Inferior parietal cortex (tissue), 1 donor: ENCODE results near the gene TOR4A.
"Not testable (repeated sequence)": the region's sequence is repeated elsewhere in the genome, so short reads cannot be mapped to it uniquely, and the experiment has no call there.

Source experiments
- DNase-seq: peaks from one replicate; pipeline ENCODE4 v3.0.0-alpha.2; 2016; ENCODE audit errors: extremely low spot score

TOR4A gene

DNA sequence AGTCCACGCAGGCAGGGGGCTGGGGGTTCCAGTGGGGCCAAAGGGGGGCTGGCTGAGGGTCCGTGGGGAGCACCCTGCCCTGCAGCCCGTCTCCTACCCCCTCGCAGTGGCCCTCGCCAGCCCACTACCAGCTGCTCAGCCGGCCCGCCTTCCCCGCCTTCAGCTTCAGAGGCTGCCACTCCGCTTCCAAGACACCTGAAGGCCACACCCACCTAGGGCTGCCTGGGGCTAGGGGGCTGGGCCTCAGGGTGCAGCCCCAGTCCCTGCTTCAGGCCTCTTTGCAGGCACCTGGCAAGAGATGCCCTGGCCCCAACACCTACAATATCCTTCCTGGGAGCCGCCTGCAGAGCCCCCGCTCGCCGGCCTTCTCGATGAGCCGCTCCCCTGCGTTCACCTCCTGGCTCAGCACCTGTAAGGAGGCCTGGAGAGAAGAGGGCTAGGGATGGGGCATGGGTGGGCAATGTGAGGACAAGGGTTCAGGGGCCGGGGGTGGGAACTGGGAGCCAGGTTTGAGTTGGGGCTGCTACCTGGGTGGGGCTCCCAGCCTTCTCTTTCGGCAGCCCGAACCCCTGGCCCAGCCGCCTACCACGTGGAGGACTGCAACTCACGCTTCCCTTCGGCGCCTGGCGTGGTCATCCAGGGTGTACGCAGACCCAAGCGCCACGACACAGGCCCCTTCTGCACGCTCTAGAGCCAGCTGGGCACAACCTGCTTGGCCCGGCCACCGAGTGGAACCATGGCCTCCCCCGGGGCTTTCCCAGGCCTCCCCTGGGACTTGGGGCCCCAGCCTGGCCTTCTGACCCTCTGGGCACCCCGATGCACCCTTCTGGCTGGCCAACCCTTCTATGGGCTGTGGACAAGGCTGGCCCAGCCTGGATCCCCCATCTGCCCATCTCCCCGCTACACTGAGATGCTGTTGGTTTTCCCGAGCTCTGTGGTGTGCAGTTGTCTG, 24.7 kb upstream of the TOR4A start:
- DNase-seq: no peak

DNA sequence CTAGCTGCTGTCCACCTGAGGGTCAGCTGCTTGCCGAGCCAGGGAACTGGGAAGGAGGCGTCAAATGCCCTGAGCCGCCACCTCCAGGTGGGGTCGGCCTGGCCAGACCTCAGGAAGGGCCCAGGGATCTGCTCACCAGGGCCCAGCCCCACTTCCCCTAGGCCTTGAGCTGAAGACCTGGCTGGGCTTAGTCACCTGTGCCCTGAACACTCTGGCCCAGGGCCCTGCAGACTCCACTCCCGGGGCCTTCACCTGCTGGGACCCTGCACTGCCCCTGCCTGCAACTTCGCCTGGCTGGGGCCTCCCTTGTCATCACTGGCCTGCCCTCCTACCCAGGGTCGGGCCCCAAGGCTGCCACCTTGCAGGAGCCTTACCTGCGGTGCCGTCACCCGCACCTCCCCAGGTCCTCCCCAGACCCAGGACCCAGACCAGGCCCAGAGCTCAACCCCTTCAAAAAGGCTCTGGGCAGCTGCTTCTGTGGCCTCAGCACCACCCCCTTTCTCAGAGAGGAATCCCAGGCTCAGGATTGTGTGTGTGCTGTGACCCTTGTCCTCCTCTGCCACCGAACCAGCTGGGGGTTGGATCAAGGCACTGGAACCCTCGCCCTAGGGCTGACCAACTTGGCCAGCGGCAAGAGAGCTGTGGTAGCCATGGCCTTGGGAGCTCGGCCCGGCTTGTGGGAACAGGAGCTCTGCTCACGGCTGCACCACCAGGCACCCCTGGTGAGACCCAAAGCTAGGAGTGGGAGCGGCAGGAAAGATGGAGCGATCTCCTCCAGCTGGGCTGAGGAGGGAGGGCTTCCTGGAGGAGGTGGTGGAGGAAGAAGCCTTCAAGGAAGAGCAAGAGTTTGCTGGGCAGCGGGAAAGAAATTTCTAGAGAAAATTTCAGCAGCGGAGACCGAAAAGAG, 23.6 kb upstream of the TOR4A start:
- no peak for DNase-seq

DNA sequence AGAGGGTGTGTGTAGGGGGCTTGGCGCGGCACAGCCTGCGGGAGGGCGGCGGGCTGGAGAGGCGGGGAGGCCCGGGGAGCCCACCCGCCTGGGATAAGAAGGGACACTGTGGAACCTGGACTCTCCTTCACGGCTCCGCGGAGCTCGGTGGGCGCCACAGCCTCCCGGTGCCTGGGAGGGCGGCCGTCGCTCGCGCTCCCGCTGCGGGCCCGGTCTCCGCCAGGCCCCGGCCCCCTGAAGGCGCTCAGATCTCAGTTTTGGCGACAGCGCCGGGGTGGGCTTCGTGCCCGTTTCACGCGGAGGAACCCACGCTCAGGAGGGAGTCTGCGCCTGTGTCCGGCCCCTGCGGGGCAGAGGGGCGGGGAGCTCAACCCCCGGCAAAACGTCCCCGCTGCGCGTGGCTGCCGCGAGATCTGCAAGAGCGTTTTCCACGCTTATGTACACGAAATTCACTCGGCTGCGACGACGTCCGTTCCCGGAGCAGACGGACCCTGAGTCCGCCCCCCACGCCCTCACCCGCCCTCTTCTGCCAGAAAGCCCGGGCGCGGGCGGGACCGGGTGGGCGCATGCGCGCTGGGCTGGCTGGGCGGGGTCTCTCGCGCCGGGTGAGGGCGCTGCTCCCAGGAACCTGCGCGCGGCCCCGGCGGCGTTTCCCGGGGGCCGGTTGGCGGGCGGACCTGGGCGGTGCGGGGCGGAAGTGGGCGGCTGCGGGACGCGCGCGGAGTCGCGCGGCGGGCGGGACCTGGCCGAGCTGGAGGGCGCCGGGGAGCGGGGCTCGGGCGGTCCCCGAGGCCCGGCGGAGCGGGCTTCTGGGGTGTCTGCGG, 22.7 kb upstream of the TOR4A start, which contains the start of gene NELFB:
Gene NELFB (plus strand): TSS at position 704 of the 824 bp plus-strand sequence.
- peak; percentile 89 for DNase-seq

DNA sequence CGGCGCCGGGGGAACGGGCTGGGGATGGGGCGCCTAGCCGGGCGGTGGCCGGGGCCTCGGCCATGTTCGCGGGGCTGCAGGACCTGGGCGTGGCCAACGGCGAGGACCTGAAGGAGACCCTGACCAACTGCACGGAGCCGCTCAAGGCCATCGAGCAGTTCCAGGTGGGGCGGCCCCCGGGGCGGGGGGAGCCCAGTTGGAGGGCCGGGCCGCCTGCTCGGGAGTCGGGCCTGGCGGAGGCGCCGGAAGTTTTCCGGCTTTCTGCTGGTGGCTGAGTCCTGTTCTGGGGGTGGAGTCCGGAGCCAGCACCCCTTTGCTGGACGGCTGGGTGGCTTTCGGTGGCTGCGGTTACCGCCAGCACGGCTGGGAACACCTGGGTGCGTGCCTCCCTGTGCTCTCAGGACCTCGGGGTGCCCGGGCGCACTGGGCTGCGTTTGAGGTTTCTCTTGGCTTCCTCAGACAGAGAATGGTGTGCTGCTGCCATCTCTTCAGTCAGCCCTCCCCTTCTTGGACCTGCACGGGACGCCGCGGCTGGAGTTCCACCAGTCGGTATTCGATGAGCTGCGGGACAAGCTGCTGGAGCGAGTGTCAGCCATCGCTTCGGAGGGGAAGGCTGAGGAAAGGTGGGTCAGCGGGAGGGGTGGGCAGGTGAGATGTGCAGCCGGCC, 21.9 kb upstream of the TOR4A start:
- DNase-seq: no peak

DNA sequence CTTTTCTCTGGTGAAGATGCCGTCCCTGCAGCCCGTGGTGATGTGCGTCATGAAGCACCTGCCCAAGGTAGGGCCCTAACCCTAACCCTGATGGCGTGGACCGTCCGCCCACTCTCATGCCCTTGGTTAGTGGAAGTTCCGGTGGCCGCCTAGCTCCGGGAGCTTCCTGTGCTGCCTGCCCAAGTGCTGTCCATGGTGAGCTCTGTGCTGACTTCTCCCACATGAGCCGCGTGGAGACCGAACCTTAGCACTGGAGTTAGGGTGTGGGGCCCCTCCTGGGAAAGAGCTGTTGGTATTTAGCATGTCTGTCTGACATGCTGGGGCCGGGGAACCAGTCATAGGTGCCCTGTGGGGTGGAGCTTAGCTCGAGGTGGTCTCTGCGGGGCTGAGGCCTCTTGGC, 21.2 kb upstream of the TOR4A start:
- DNase-seq: no peak

DNA sequence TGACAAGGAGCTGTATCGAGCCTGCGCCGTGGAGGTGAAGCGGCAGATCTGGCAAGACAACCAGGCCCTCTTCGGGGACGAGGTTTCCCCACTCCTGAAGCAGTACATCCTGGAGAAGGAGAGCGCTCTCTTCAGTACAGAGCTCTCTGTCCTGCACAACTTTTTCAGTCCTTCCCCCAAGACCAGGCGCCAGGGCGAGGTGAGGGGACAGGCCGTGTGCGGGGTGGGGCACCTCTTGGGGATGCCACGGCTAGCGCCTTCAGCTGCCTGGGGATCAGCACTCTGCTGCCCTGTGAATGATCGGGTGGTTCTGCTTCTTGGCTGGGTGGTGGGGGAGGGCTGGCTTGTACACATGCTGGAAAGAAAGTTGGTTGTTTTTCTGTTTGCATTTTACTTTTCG, 20.7 kb upstream of the TOR4A start:
- DNase-seq: no peak

DNA sequence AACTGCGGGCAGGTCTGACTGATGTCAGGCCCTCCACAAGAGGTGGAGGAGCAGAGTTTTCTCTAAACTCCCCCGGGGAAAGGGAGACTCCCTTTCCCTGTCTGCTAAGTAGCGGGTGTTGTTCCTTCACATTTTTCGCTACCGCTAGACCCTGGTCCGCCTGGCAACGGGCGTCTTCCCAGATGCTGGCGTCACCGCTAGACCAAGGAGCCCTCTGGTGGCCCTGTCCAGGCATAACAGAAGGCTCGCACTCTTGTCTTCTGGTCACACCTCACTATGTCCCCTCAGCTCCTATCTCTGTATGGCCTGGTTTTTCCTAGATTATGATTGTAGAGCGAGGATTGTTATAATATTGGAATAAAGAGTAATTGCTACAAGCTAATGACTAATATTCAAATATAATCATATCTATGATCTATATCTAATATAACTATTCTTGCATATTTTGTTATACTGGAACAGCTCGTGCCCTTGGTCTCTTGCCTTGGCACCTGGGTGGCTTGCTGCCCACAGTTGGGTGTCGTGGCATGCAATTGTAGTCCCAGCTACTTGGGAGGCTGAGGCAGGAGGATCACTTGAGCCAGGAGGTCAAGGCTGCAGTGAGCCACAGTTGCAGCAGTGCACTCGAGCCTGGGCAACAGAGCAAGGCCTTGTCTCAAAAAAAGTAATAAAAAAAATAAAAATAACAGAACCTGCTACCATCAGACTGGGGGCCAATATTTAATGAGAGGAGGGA, 15.2 kb upstream of the TOR4A start:
- not testable (repeated sequence) for DNase-seq

DNA sequence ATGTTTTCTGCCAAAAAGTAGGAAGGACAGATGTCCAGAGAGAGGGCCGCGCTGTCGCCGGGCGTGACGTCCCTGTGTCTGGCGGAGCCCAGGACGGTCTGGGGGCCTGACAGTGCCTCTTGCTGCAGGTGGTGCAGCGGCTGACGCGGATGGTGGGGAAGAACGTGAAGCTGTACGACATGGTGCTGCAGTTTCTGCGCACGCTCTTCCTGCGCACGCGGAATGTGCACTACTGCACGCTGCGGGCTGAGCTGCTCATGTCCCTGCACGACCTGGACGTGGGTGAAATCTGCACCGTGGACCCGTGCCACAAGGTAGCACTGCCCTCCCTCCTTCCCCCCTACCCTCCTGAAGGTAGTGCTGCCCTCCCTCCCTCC, 14.6 kb upstream of the TOR4A start:
- no peak for DNase-seq

DNA sequence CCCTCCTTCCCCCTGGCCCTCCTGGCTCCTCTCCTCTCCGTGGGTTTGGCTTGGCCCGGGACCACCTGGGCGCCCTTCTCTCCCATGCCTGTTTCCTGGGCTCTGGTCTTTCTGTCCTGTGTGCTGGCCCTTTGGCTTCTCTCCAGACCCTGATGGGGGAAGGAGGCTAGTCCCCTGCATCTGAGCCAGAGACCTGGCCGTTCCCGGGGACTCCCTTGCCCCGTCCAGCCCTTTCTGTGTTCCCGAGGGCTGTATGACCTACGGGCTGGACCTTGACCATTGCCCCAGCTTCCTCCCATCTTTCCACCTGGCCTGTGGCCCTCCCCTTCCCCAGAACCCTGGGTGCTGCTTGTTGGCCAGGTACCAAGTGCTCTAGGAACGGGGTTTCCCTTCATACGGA, 14.0 kb upstream of the TOR4A start:
- no peak for DNase-seq

DNA sequence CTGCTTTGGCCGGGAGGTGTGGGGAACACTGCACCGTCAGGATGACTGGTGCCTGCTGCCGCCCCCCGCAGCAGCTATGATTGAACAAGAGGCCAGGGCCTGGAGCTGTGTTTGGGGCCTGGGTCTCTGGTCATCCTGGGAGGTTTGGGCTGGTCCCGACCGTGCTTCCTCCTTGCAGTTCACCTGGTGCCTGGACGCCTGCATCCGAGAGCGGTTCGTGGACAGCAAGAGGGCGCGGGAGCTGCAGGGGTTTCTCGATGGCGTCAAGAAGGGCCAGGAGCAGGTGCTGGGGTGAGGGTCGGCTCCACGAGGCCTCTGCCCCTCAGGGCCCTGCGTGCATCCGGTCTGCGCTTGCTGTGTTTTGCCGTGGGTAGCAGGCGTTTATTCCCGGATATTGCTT, 13.5 kb upstream of the TOR4A start:
- no peak for DNase-seq

DNA sequence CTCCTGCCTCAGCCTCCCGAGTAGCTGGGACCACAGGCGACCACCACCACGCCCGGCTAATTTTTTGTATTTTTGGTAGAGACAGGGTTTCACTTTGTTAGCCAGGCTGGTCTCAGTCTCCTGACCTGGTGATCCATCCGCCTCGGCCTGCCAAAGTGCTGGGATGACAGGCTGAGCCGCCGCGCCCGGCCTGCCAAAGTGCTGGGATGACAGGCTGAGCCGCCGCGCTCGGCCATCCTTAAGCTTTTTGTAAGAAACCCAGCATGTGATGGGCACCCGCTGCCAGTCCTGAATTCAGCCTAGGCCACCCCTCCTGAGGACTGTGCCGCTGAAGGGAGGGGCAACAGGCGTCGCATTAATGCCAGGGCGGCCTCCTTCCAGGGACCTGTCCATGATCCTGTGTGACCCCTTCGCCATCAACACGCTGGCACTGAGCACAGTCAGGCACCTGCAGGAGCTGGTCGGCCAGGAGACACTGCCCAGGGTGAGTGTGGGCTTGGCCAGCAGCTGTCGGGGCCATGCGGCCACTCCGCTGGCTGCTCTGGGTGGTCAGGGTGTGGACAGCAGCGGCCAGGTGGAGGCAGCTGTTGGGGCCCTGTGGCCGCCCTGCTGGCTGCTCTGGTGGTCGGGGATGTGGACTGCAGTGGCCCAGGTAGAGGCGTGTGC, 11.9 kb upstream of the TOR4A start:
- no peak for DNase-seq

DNA sequence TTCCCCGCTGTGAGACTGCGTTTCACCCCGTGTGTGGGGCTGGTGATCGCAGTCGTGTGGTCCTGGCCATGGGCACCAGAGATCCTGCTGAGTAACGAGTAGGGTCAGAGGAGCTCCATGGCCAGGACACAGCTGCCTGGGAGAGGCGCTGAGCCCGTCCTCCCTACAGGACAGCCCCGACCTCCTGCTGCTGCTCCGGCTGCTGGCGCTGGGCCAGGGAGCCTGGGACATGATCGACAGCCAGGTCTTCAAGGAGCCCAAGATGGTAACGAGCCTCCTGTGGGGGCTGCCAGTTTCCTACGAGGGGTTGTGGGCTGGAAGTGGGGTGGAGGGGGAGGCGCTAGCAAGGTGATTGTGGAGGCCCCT, 11.4 kb upstream of the TOR4A start:
- no peak for DNase-seq

DNA sequence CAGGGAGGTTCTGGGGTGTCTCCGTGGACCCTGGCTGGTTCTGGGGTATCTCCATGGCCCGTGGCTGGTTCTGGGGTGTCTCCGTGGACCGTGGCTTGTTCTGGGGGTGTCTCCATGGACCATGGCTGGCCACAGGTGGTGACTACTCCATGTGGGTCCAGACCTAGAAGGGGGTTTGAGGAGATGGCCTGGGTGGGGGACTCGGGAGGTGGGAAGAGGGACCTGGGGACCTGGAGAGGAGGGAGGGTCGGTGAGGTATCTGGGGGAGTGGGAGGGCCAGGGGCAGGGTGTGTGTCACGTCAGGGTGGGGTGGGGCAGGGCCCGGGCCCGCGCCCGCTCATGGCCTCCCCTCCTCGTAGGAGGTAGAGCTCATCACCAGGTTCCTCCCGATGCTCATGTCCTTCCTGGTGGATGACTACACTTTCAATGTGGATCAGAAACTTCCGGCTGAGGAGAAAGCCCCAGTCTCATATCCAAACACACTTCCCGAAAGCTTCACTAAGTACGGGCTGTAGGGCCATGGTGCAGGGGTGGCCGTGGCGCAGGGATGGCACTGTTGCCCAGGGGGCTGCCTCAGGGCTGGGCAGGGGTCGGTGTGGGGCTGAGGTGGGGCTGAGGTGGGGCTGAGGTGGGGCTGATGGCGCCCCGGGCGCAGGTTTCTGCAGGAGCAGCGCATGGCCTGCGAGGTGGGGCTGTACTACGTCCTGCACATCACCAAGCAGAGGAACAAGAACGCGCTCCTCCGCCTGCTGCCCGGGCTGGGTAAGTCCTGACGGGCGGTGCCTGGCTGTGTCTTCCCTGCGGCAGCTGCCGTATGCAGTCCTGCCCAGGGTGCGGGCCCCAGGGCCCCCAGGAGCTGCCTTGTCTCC, 10.7 kb upstream of the TOR4A start:
- DNase-seq: no peak

DNA sequence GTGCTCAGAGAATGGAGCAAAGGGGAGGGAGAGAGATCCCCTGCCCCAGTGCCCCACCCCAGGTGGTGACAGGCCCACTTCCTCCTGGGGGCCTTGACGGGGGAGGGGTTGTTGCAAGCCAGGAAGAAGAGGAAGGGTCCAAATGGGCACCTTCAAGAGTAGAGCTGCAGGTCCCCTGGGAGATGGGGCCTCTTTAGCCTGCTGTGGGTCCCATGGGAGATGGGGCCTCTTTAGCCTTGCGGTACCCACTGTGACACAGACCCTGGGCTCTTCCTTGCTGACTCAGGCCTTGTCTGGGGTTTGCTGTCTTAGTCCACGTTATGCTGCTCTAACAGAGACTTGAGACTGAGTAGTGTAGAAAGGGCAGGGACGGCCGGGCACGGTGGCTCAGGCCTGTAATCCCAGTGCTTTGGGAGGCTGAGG, 9.6 kb upstream of the TOR4A start:
- DNase-seq: no peak

DNA sequence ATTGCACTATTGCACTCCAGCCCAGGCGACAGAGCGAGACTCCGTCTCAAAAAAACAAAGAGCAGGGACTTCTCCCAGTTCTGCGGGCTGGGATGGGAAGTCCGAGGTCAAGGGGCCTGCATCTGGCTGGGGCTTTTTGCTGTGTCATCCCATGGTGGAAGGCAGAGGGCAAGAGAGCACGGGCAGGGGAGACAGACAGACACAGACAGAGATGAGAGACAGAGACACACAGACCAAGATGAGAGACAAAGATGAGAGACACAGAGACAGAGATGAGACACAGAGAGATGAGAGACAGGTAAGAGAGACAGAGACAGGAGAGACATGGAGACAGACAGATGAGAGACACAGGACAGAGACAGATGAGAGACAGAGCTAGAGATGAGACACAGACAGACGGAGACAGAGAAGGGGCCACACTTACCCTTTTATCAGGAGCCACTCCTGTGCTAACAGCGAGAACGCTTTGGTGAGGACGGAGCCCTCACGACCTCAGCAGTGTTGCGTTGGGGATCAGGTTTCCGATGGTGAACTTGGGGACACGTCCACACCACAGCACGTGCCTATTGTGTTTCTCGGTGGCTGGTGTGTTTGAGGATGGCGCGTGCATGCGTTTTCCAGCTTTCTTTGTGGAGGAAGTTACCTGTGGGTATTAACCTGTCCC, 8.9 kb upstream of the TOR4A start:
- DNase-seq: no peak

DNA sequence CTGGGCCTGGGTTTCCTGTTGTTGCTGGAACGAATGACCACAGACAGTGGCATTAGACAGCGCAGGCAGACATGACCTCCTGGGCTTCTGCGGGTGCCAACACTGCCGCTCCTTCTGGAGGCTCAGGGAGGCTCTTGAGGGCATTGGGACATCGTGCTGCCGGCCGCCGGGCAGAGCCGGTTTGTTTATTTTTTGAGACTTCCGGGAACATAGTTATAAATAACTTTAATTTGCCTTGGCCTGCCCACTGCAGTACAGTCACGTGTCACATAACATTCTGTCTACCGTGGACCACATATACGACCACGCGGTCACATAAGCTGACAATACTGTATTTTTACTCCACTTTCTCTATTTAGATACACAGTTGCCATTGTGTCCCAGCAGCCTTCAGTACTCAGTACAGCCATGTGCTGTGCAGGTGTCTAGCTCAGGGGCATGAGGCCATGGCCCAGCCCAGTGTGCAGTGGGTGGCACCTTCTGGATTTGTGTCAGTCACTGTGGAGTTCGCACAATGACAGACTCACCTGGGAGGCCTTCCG, 8.2 kb upstream of the TOR4A start:
- no peak for DNase-seq

DNA sequence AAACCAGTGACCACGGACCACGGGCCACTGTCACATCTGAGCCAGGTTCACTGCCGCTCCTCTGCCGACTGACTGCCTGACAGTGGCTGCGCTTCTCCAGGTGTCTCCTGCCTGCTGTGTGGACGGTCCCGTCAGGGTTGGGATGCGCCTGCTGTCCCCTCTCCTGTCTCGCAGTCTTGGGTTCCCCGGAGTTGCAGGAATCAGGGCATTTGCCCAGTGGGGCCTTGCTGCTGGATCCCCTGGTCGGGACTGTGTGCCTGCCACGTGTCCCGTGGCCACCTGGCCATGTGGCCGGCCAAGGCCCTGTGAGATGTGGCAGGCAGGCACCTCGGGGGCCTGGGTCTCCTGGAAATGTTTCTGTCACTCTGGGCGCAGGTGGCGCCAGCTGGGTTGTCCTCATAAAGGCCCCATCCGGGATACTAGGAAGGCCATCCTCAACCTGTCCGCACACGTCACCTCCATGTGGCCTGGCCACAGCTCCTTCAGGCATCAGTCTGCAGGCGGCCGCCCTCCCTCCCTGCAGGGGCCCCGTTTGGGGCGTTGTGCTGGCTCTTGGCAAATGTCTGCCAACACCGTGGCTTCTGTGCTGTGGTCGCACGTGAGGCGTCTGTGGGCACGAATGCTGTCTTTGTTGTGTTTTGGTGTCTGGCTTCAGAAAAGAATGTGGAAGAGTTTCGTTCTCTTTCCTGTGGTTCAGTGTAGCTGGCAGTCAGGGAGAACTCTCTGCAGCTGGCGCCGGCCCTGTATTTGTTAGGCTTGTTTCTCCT, 6.4 kb upstream of the TOR4A start:
- no peak for DNase-seq
